Activated CD8-positive, alpha-beta T cell treated with anti-CD3 and anti-CD28 coated beads for 36 hours (primary cell): ENCODE results near the gene CALM1. TPM values are rescaled to one million over a fixed set of nuclear protein-coding genes. Genes with fewer than 3 reads are reported as not detected.

Experiments
- ATAC-seq: fragments of 200-7000 bp; cut with Tn5 transposase; one replicate; pipeline ENCODE4 v1.10.0; 2021; ENCODE audit warnings: mild to moderate bottlenecking, moderate library complexity
- CTCF ChIA-PET: fragments of 350-600 bp; sonication (Branson Sonifier 250); formaldehyde crosslinking; loops from one replicate; lab custom pipeline; 2021; ENCODE audit warnings: antibody characterized with exemption; lab: Charles Lee
- POLR2A ChIA-PET: fragments of 350-600 bp; sonication (Branson Sonifier 250); formaldehyde crosslinking; loops from one replicate; lab custom pipeline; 2021; ENCODE audit warnings: antibody characterized with exemption; lab: Charles Lee
- DNase-seq: peaks from one replicate; pipeline ENCODE4 v3.0.0-alpha.2; 2020
- H3K27ac Mint-ChIP-seq: one replicate; pipeline ENCODE4 v1.8.0; 2021; ENCODE audit warnings: mild to moderate bottlenecking, mixed read lengths
- H3K27me3 Mint-ChIP-seq: one replicate; pipeline ENCODE4 v1.8.0; 2021; ENCODE audit warnings: mixed read lengths
- H3K36me3 Mint-ChIP-seq: one replicate; pipeline ENCODE4 v1.8.0; 2021; ENCODE audit warnings: low read depth, mixed read lengths
- H3K4me1 Mint-ChIP-seq: one replicate; pipeline ENCODE4 v1.8.0; 2021; ENCODE audit warnings: low read depth, mixed read lengths
- H3K4me3 Mint-ChIP-seq: one replicate; pipeline ENCODE4 v1.8.0; 2021; ENCODE audit warnings: mild to moderate bottlenecking, moderate library complexity, mixed read lengths
- H3K9me3 Mint-ChIP-seq: one replicate; pipeline ENCODE4 v1.8.0; 2021; ENCODE audit warnings: mixed read lengths
- CTCF ChIP-seq: fragments of 200-600 bp; IDR thresholded peaks from one replicate; pipeline ENCODE4 v1.8.0; 2022; ENCODE audit warnings: antibody characterized with exemption, mild to moderate bottlenecking
- intact Hi-C: fragments of 100-400 bp; cut with micrococcal nuclease; formaldehyde crosslinking; loops from one replicate; pipeline ENCODE4 v1.10.0; 2022
- total RNA-seq, 2 experiments: library from RNA; stranded (reverse); gene quantifications; one replicate each; pipeline ENCODE4 v1.2.3, GENCODE V29; 2021

CALM1 gene
- total RNA-seq, 2 experiments from 2014 or later, result 365 to 373 TPM

- TF ChIP-seq CTCF, result no peak
- no peaks in the 10 kb centered on the region for H3K36me3 Mint-ChIP-seq
- CTCF ChIA-PET, result no interaction called here
Measured at GRCh38 chr14:90423166-90423565, 26.3 kb downstream of the CALM1 start.

GRCh38 chr14:90424075-90424474 is 27.2 kb downstream of the CALM1 start:
- no peak for TF ChIP-seq CTCF
- no peaks in the 10 kb centered on the region for H3K4me1 Mint-ChIP-seq
- ChIA-PET POLR2A (no interaction called here), CTCF (no interaction called here)
- no peaks in the 10 kb centered on the region for H3K9me3 Mint-ChIP-seq
- DNase-seq (no peak), ATAC-seq (no peak)
- intact Hi-C loops, result no loop called here
- no peak overlapping the region for H3K27ac Mint-ChIP-seq
- no peaks in the 10 kb centered on the region for H3K27me3 Mint-ChIP-seq
- H3K4me3 Mint-ChIP-seq, result no peak overlapping the region
- H3K36me3 Mint-ChIP-seq, result no peaks in the 10 kb centered on the region

More at GRCh38 chr14:90423166-90423565, 26.3 kb downstream of the CALM1 start:
- no peak overlapping the region for H3K27ac Mint-ChIP-seq
- DNase-seq (no peak), ATAC-seq (no peak)
- H3K9me3 Mint-ChIP-seq, result no peaks in the 10 kb centered on the region
- H3K4me3 Mint-ChIP-seq, result no peak overlapping the region
- POLR2A ChIA-PET, result no interaction called here
- H3K4me1 Mint-ChIP-seq, result no peaks in the 10 kb centered on the region
- H3K27me3 Mint-ChIP-seq, result no peaks in the 10 kb centered on the region
- intact Hi-C loops, result no loop called here

GRCh38 chr14:90424686-90425372 is 28.0 kb downstream of the CALM1 start:
- intact Hi-C loops, result no loop called here
- CTCF ChIA-PET, result no interaction called here
- DNase-seq (no peak), ATAC-seq (no peak)
- no peak overlapping the region for H3K27ac Mint-ChIP-seq
- H3K4me3 Mint-ChIP-seq, result no peak overlapping the region
- TF ChIP-seq CTCF, result no peak
- H3K9me3 Mint-ChIP-seq, result no peaks in the 10 kb centered on the region
- no peaks in the 10 kb centered on the region for H3K36me3 Mint-ChIP-seq
- POLR2A ChIA-PET, result no interaction called here
- no peaks in the 10 kb centered on the region for H3K27me3 Mint-ChIP-seq
- no peaks in the 10 kb centered on the region for H3K4me1 Mint-ChIP-seq

- no peak for DNase-seq
- H3K9me3 Mint-ChIP-seq, result no peaks in the 10 kb centered on the region
- no peaks in the 10 kb centered on the region for H3K36me3 Mint-ChIP-seq
- ATAC-seq, result no peak
- H3K27ac Mint-ChIP-seq, result no peak overlapping the region
- intact Hi-C loops, result no loop called here
- TF ChIP-seq CTCF, result no peak
- no peaks in the 10 kb centered on the region for H3K27me3 Mint-ChIP-seq
- ChIA-PET CTCF (no interaction called here), POLR2A (no interaction called here)
- H3K4me1 Mint-ChIP-seq, result no peaks in the 10 kb centered on the region
- no peak overlapping the region for H3K4me3 Mint-ChIP-seq
Measured at GRCh38 chr14:90425373-90425879, 28.6 kb downstream of the CALM1 start.

GRCh38 chr14:90426031-90426540 is 29.3 kb downstream of the CALM1 start:
- Mint-ChIP-seq H3K4me3 (no peak overlapping the region), H3K4me1 (no peaks in the 10 kb centered on the region), H3K27me3 (no peaks in the 10 kb centered on the region), H3K36me3 (no peaks in the 10 kb centered on the region), H3K9me3 (no peaks in the 10 kb centered on the region), H3K27ac (no peak overlapping the region)
- ChIA-PET POLR2A (no interaction called here), CTCF (no interaction called here)
- no peak for ATAC-seq
- DNase-seq, result no peak
- TF ChIP-seq CTCF, result no peak
- intact Hi-C loops, result no loop called here
